ENCODE results near the gene CACNA1I.

CACNA1I gene

GRCh38 chr22:39596601-39597000, 26.0 kb downstream of the CACNA1I start:
- Histone ChIP-seq H3K27me3 (replicated peaks; ENCODE audit: control insufficient read depth, insufficient read depth, low read length, poor library complexity, severe bottlenecking) (no peaks in the 10 kb centered on the region), H3K4me1 (ENCODE audit: control insufficient read depth, insufficient read depth, low read length, poor library complexity, severe bottlenecking) (peaks cover 8% of the 10 kb centered on the region)
- no peak for DNase-seq

DNA sequence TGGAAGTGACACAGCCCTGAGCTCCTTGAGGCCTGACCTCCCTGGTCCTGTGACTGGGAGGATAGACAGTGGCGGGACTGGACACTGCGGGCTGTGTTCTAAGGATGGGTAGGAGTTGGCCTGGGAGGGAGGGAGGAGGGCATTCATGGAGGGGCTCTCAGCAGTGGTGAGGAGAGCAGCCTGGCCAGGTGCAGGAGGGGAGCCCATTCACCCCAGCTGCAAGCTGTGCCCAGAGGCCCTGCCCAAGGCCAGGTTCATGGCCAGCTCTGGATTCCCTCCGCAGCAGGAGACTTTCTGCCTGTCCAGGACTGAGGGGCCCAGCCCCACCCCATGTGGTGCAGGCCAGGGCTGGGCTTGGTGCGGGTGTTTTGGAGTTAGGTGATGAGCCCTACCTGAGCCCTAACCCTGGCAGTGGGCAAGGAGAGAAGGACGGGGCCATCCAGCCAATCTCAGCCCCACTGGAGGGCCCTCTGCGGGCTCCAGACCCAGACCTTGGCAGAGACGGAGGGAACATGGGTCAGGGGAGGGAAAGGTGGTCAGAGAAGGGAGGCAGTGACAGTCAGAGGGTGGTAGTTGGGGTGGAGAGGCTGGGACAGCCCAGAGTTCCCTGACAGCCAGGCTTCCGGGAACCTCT, 26.8 kb downstream of the CACNA1I start:
- Histone ChIP-seq H3K4me1 (ENCODE audit: control insufficient read depth, insufficient read depth, low read length, poor library complexity, severe bottlenecking) (peaks cover 12% of the 10 kb centered on the region), H3K4me3 (ENCODE audit: insufficient read depth, low read depth, low read length, poor library complexity, severe bottlenecking) (no peak overlapping the region), H3K36me3 (ENCODE audit: control insufficient read depth, insufficient read depth, low read length) (no peaks in the 10 kb centered on the region), H3K27me3 (replicated peaks; ENCODE audit: control insufficient read depth, insufficient read depth, low read length, poor library complexity, severe bottlenecking) (no peaks in the 10 kb centered on the region), H3K9me3 (ENCODE audit: control insufficient read depth, low read length) (no peaks in the 10 kb centered on the region), H3K27ac (ENCODE audit: insufficient read depth, low read length, poor library complexity, severe bottlenecking) (no peak overlapping the region)
- no peak for DNase-seq

More at GRCh38 chr22:39596601-39597000, 26.0 kb downstream of the CACNA1I start:
- Histone ChIP-seq H3K4me3 (ENCODE audit: insufficient read depth, low read depth, low read length, poor library complexity, severe bottlenecking) (no peak overlapping the region), H3K9me3 (ENCODE audit: control insufficient read depth, low read length) (no peaks in the 10 kb centered on the region), H3K27ac (ENCODE audit: insufficient read depth, low read length, poor library complexity, severe bottlenecking) (no peak overlapping the region), H3K36me3 (ENCODE audit: control insufficient read depth, insufficient read depth, low read length) (no peaks in the 10 kb centered on the region)

GRCh38 chr22:39598017-39598965, 27.7 kb downstream of the CACNA1I start:
- Histone ChIP-seq H3K9me3 (ENCODE audit: control insufficient read depth, low read length) (no peaks in the 10 kb centered on the region), H3K27ac (ENCODE audit: insufficient read depth, low read length, poor library complexity, severe bottlenecking) (no peak overlapping the region), H3K4me3 (ENCODE audit: insufficient read depth, low read depth, low read length, poor library complexity, severe bottlenecking) (no peak overlapping the region), H3K36me3 (ENCODE audit: control insufficient read depth, insufficient read depth, low read length) (no peaks in the 10 kb centered on the region), H3K27me3 (replicated peaks; ENCODE audit: control insufficient read depth, insufficient read depth, low read length, poor library complexity, severe bottlenecking) (no peaks in the 10 kb centered on the region), H3K4me1 (ENCODE audit: control insufficient read depth, insufficient read depth, low read length, poor library complexity, severe bottlenecking) (peaks cover 18% of the 10 kb centered on the region)
- DNase-seq, result peak; percentile 48 to 56 (median 53)

DNA sequence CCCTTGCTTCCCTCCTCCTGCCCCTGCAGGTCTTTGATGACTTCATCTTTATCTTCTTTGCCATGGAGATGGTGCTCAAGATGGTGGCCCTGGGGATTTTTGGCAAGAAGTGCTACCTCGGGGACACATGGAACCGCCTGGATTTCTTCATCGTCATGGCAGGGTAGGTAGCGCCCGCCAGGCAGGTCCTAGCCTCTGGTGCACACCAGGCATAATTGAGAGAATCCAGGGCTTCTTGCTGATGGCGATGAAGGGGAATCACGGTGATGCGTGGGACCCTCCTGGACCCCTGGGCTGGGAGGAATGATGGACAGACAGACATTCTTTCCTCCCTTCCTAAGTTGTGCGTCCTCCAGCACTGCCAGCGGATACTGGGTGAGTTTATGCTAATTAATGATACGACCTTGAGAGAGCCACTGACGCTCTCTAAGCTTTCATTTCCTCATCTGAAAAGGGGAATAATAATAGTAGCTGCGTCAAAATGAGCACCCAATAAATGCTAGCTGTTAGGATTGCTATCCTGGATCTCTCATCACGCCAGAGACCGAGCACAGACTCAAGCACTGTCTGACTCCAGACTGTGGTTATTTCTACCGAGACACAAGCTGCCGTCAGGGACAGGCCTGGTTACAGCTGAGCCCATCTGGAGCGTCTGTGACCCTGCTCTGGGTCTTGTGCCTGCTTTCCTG, 30.1 kb downstream of the CACNA1I start:
- no peak overlapping the region for H3K4me3 ChIP-seq (ENCODE audit: insufficient read depth, low read depth, low read length, poor library complexity, severe bottlenecking)
- no peaks in the 10 kb centered on the region for H3K27me3 ChIP-seq (replicated peaks; ENCODE audit: control insufficient read depth, insufficient read depth, low read length, poor library complexity, severe bottlenecking)
- H3K27ac ChIP-seq (ENCODE audit: insufficient read depth, low read length, poor library complexity, severe bottlenecking), result no peak overlapping the region
- no peak for DNase-seq
- no peaks in the 10 kb centered on the region for H3K9me3 ChIP-seq (ENCODE audit: control insufficient read depth, low read length)
- H3K36me3 ChIP-seq (ENCODE audit: control insufficient read depth, insufficient read depth, low read length), result no peaks in the 10 kb centered on the region
- H3K4me1 ChIP-seq (ENCODE audit: control insufficient read depth, insufficient read depth, low read length, poor library complexity, severe bottlenecking), result peaks cover 18% of the 10 kb centered on the region

GRCh38 chr22:39601180-39601535, 30.6 kb downstream of the CACNA1I start:
- no peaks in the 10 kb centered on the region for H3K27me3 ChIP-seq (replicated peaks; ENCODE audit: control insufficient read depth, insufficient read depth, low read length, poor library complexity, severe bottlenecking)
- H3K27ac ChIP-seq (ENCODE audit: insufficient read depth, low read length, poor library complexity, severe bottlenecking), result no peak overlapping the region
- H3K4me3 ChIP-seq (ENCODE audit: insufficient read depth, low read depth, low read length, poor library complexity, severe bottlenecking), result no peak overlapping the region
- peaks cover 18% of the 10 kb centered on the region for H3K4me1 ChIP-seq (ENCODE audit: control insufficient read depth, insufficient read depth, low read length, poor library complexity, severe bottlenecking)
- no peaks in the 10 kb centered on the region for H3K36me3 ChIP-seq (ENCODE audit: control insufficient read depth, insufficient read depth, low read length)
- no peaks in the 10 kb centered on the region for H3K9me3 ChIP-seq (ENCODE audit: control insufficient read depth, low read length)
- no peak for DNase-seq

GRCh38 chr22:39603345-39603744, 32.8 kb downstream of the CACNA1I start:
- Histone ChIP-seq H3K9me3 (ENCODE audit: control insufficient read depth, low read length) (no peaks in the 10 kb centered on the region), H3K4me3 (ENCODE audit: insufficient read depth, low read depth, low read length, poor library complexity, severe bottlenecking) (no peak overlapping the region), H3K4me1 (ENCODE audit: control insufficient read depth, insufficient read depth, low read length, poor library complexity, severe bottlenecking) (peaks cover 13% of the 10 kb centered on the region), H3K27ac (ENCODE audit: insufficient read depth, low read length, poor library complexity, severe bottlenecking) (no peak overlapping the region), H3K27me3 (replicated peaks; ENCODE audit: control insufficient read depth, insufficient read depth, low read length, poor library complexity, severe bottlenecking) (no peaks in the 10 kb centered on the region), H3K36me3 (ENCODE audit: control insufficient read depth, insufficient read depth, low read length) (no peaks in the 10 kb centered on the region)
- no peak for DNase-seq

DNA sequence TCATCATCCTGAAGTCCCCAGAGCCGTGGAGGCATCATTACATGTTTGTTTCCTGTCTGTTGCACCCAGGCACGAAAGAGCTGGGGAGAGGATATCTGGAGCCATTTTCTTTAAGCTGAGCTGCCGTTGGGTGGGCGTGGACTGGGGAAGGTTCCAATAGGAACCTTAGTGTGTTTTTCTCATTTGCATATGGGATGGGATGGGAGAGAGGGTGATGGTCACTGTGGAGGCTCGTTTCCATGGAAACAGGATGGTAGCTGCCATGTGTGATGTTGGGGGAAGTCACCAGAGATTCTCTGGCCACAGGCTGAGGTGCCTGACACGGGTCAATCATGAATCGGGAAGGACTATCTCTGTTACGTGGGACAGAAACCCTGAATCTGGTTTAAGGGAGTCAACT, 39.7 kb downstream of the CACNA1I start:
- H3K27me3 ChIP-seq (replicated peaks; ENCODE audit: control insufficient read depth, insufficient read depth, low read length, poor library complexity, severe bottlenecking), result no peaks in the 10 kb centered on the region
- H3K4me3 ChIP-seq (ENCODE audit: insufficient read depth, low read depth, low read length, poor library complexity, severe bottlenecking), result no peak overlapping the region
- DNase-seq, result no peak
- no peaks in the 10 kb centered on the region for H3K36me3 ChIP-seq (ENCODE audit: control insufficient read depth, insufficient read depth, low read length)
- no peaks in the 10 kb centered on the region for H3K9me3 ChIP-seq (ENCODE audit: control insufficient read depth, low read length)
- H3K27ac ChIP-seq (ENCODE audit: insufficient read depth, low read length, poor library complexity, severe bottlenecking), result no peak overlapping the region
- H3K4me1 ChIP-seq (ENCODE audit: control insufficient read depth, insufficient read depth, low read length, poor library complexity, severe bottlenecking), result peaks cover 15% of the 10 kb centered on the region

DNA sequence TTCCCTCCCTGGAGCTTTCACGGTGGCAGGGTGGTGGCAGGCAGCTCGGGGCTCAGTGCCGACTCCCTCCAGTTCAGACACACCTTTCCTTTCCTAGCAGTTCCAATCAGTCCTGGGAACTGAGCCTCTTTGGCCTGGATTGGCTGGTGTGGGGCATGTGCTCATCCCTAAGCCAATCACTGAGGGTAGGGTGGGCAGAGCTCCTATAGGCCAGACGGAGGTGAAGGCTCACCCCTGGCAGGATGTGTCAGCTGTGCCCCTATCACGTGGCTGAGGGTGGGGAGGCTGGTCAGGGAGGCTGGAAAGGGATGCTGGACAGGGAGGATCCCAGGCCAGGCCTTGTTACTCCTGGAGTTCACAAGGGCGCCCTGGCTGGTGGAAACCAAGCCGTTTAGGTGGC, 40.2 kb downstream of the CACNA1I start:
- Histone ChIP-seq H3K4me1 (ENCODE audit: control insufficient read depth, insufficient read depth, low read length, poor library complexity, severe bottlenecking) (peaks cover 15% of the 10 kb centered on the region), H3K4me3 (ENCODE audit: insufficient read depth, low read depth, low read length, poor library complexity, severe bottlenecking) (no peak overlapping the region), H3K27ac (ENCODE audit: insufficient read depth, low read length, poor library complexity, severe bottlenecking) (no peak overlapping the region), H3K9me3 (ENCODE audit: control insufficient read depth, low read length) (no peaks in the 10 kb centered on the region), H3K36me3 (ENCODE audit: control insufficient read depth, insufficient read depth, low read length) (no peaks in the 10 kb centered on the region), H3K27me3 (replicated peaks; ENCODE audit: control insufficient read depth, insufficient read depth, low read length, poor library complexity, severe bottlenecking) (no peaks in the 10 kb centered on the region)
- no peak for DNase-seq

- no peak overlapping the region for H3K4me3 ChIP-seq (ENCODE audit: insufficient read depth, low read depth, low read length, poor library complexity, severe bottlenecking)
- H3K4me1 ChIP-seq (ENCODE audit: control insufficient read depth, insufficient read depth, low read length, poor library complexity, severe bottlenecking), result peaks cover 15% of the 10 kb centered on the region
- H3K27me3 ChIP-seq (replicated peaks; ENCODE audit: control insufficient read depth, insufficient read depth, low read length, poor library complexity, severe bottlenecking), result no peaks in the 10 kb centered on the region
- no peak for DNase-seq
- no peak overlapping the region for H3K27ac ChIP-seq (ENCODE audit: insufficient read depth, low read length, poor library complexity, severe bottlenecking)
- no peaks in the 10 kb centered on the region for H3K9me3 ChIP-seq (ENCODE audit: control insufficient read depth, low read length)
- H3K36me3 ChIP-seq (ENCODE audit: control insufficient read depth, insufficient read depth, low read length), result no peaks in the 10 kb centered on the region
Observed at GRCh38 chr22:39611360-39611759, 40.8 kb downstream of the CACNA1I start.
